ENCODE results near the gene NHLH1.

The NHLH1 gene

GRCh38 chr1:160397651-160398050, 30.8 kb downstream of the NHLH1 start:
- no peak for DNase-seq (ENCODE audit: low read depth)
- H3K4me3 ChIP-seq (ENCODE audit: control insufficient read depth, low read depth, low read length): no peak overlapping the region
- TF ChIP-seq CTCF (IDR thresholded peaks at IDR 0.05; ENCODE audit: control insufficient read depth, insufficient read depth, low read depth, low read length, missing control alignments): no peak

GRCh38 chr1:160398823-160399222, 32.0 kb downstream of the NHLH1 start:
- TF ChIP-seq CTCF (IDR thresholded peaks at IDR 0.05; ENCODE audit: control insufficient read depth, insufficient read depth, low read depth, low read length, missing control alignments): no peak
- H3K4me3 ChIP-seq (ENCODE audit: control insufficient read depth, low read depth, low read length): no peak overlapping the region
- DNase-seq (ENCODE audit: low read depth): no peak

- no peak overlapping the region for H3K4me3 ChIP-seq (ENCODE audit: control insufficient read depth, low read depth, low read length)
- no peak for DNase-seq (ENCODE audit: low read depth)
- TF ChIP-seq CTCF (IDR thresholded peaks at IDR 0.05; ENCODE audit: control insufficient read depth, insufficient read depth, low read depth, low read length, missing control alignments): no peak
Measured at GRCh38 chr1:160399544-160400222, 32.8 kb downstream of the NHLH1 start.

GRCh38 chr1:160400223-160400645, 33.4 kb downstream of the NHLH1 start, which contains the start of gene VANGL2:
VANGL2 (plus strand) TSS chr1:160400564; CDS start chr1:160415838, 15,274 bp downstream.
- DNase-seq (ENCODE audit: low read depth): no peak
- H3K4me3 ChIP-seq (ENCODE audit: control insufficient read depth, low read depth, low read length): no peak within 1 kb of the TSS
- TF ChIP-seq CTCF (IDR thresholded peaks at IDR 0.05; ENCODE audit: control insufficient read depth, insufficient read depth, low read depth, low read length, missing control alignments): no peak

GRCh38 chr1:160400646-160401486, 34.0 kb downstream of the NHLH1 start:
- H3K4me3 ChIP-seq (ENCODE audit: control insufficient read depth, low read depth, low read length): no peak overlapping the region
- DNase-seq (ENCODE audit: low read depth): no peak

GRCh38 chr1:160401487-160401805, 34.6 kb downstream of the NHLH1 start:
- no peak overlapping the region for H3K4me3 ChIP-seq (ENCODE audit: control insufficient read depth, low read depth, low read length)
- no peak for DNase-seq (ENCODE audit: low read depth)
- TF ChIP-seq CTCF (IDR thresholded peaks at IDR 0.05; ENCODE audit: control insufficient read depth, insufficient read depth, low read depth, low read length, missing control alignments): no peak

More at GRCh38 chr1:160400646-160401486, 34.0 kb downstream of the NHLH1 start:
- TF ChIP-seq CTCF (IDR thresholded peaks at IDR 0.05; ENCODE audit: control insufficient read depth, insufficient read depth, low read depth, low read length, missing control alignments): no peak
